HEK293T (cell line): Measurements from ENCODE around the gene WDR47.
A peak's percentile ranks its signal among the peaks of the same experiment; 100 is the strongest.

Source experiments
- CTCF ChIA-PET: fragments of 350-600 bp; formaldehyde crosslinking; extraction: SDS; loops from one replicate; lab custom pipeline; 2021; ENCODE audit warnings: antibody characterized with exemption, inconsistent platforms; lab: Yijun Ruan, JAX
- POLR2A ChIA-PET: fragments of 350-600 bp; formaldehyde crosslinking; extraction: SDS; loops from one replicate; lab custom pipeline; 2020; ENCODE audit warnings: antibody characterized with exemption, inconsistent platforms; lab: Yijun Ruan, JAX
- DNase-seq: peaks from one replicate; pipeline ENCODE4 v3.0.0; 2012; ENCODE audit warnings: mixed read lengths; ENCODE audit errors: extremely low spot score
- ARNT ChIP-seq: fragments of 450-650 bp; IDR thresholded peaks from 2 replicates; pipeline ENCODE4 v1.6.1; 2017; ENCODE audit warnings: mild to moderate bottlenecking
- BHLHE40 ChIP-seq: fragments of 450-650 bp; IDR thresholded peaks from 2 replicates; pipeline ENCODE4 v1.6.1; 2016; ENCODE audit warnings: mild to moderate bottlenecking, moderate library complexity, borderline replicate concordance
- CTBP1 ChIP-seq: fragments of 450-650 bp; IDR thresholded peaks from 2 replicates; pipeline ENCODE4 v1.6.1; 2016; ENCODE audit warnings: borderline replicate concordance
- ELF4 ChIP-seq: fragments of 450-650 bp; IDR thresholded peaks from 2 replicates; pipeline ENCODE4 v1.6.1; 2017; ENCODE audit warnings: antibody characterized with exemption
- FOXA1 ChIP-seq: fragments of 450-650 bp; IDR thresholded peaks from 2 replicates; pipeline ENCODE4 v1.6.1; 2016; ENCODE audit warnings: mild to moderate bottlenecking
- FOXK2 ChIP-seq: fragments of 450-650 bp; IDR thresholded peaks from 2 replicates; pipeline ENCODE4 v1.6.1; 2016; ENCODE audit warnings: mild to moderate bottlenecking
- FOXM1 ChIP-seq: fragments of 450-650 bp; IDR thresholded peaks from 2 replicates; pipeline ENCODE4 v1.6.1; 2017; ENCODE audit warnings: mild to moderate bottlenecking, borderline replicate concordance
- HDGF ChIP-seq: fragments of 450-650 bp; IDR thresholded peaks from 2 replicates; pipeline ENCODE4 v1.6.1; 2017; ENCODE audit warnings: antibody characterized with exemption, borderline replicate concordance
- L3MBTL2 ChIP-seq: fragments of 450-650 bp; conservative IDR thresholded peaks from 2 replicates; pipeline ENCODE4 v1.6.1; 2016; ENCODE audit warnings: mild to moderate bottlenecking
- LEF1 ChIP-seq: fragments of 450-650 bp; IDR thresholded peaks from 2 replicates; pipeline ENCODE4 v1.6.1; 2017; ENCODE audit warnings: mild to moderate bottlenecking, borderline replicate concordance
- NFRKB ChIP-seq: fragments of 450-650 bp; IDR thresholded peaks from 2 replicates; pipeline ENCODE4 v1.6.1; 2016; ENCODE audit warnings: mild to moderate bottlenecking, moderate library complexity
- SP1 ChIP-seq: fragments of 450-650 bp; IDR thresholded peaks from 2 replicates; pipeline ENCODE4 v1.6.1; 2017
- SUZ12 ChIP-seq: fragments of 450-650 bp; IDR thresholded peaks from 2 replicates; pipeline ENCODE4 v1.6.1; 2016; ENCODE audit warnings: mild to moderate bottlenecking
- TARDBP ChIP-seq: fragments of 450-650 bp; IDR thresholded peaks from 2 replicates; pipeline ENCODE4 v1.6.1; 2016
- ZNF384 ChIP-seq: fragments of 450-650 bp; IDR thresholded peaks from 2 replicates; pipeline ENCODE4 v1.6.1; 2016
- TF ChIP-seq, protein P1 (sequence below): fragments of 450-650 bp; IDR thresholded peaks from 2 replicates; pipeline ENCODE4 v1.6.1; 2016

The WDR47 gene

DNA sequence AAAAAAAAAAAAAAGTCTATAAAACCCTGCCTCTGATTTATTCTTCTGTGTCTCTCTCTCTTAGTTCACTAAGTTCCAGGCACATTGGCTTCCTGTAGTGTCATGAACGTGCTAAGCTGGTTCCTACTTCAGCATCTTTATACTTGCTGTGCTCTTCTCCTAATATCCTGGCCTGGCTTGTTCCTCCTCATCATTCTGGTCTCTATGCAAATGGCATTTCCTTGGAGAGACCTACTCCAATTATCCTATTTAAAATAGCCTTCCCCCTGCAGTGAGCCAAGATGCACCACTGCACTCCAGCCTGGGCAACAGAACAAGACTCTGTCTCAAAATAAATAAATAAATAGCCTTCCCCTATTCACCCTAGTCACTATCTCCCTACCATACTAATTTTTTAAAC is 69.0 kb downstream of the WDR47 start:
- TF ChIP-seq TARDBP (no peak), LEF1 (no peak), BHLHE40 (no peak), ARNT (no peak), L3MBTL2 (no peak)
- ChIA-PET CTCF (no interaction called here), POLR2A (no interaction called here)

GRCh38 chr1:108969346-108969745 is 72.6 kb downstream of the WDR47 start:
- no peak for TF ChIP-seq LEF1
- TF ChIP-seq NFRKB = no peak
- TF ChIP-seq, protein P1, sequence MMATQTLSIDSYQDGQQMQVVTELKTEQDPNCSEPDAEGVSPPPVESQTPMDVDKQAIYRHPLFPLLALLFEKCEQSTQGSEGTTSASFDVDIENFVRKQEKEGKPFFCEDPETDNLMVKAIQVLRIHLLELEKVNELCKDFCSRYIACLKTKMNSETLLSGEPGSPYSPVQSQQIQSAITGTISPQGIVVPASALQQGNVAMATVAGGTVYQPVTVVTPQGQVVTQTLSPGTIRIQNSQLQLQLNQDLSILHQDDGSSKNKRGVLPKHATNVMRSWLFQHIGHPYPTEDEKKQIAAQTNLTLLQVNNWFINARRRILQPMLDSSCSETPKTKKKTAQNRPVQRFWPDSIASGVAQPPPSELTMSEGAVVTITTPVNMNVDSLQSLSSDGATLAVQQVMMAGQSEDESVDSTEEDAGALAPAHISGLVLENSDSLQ = no peak
- no peak for TF ChIP-seq ZNF384
- TF ChIP-seq BHLHE40 = no peak
- no peak for TF ChIP-seq CTBP1
- TF ChIP-seq ELF4 = no peak
- TF ChIP-seq FOXA1 = no peak
- TF ChIP-seq SUZ12 = no peak
- TF ChIP-seq FOXM1 = no peak
- no peak for TF ChIP-seq TARDBP
- TF ChIP-seq HDGF = no peak
- no peak for TF ChIP-seq ARNT
- TF ChIP-seq L3MBTL2 = no peak
- TF ChIP-seq FOXK2 = no peak
- no peak for TF ChIP-seq SP1
- DNase-seq = no peak
- ChIA-PET CTCF (interaction anchor here (0.7 kb wide), 1 partner anchor 113 kb away, joined by 3 read pairs; no protein-coding TSS in a partner anchor), POLR2A (interaction anchor here (1.2 kb wide), 1 partner anchor 73 kb away, joined by 4 read pairs; the partner anchor contains the start of gene WDR47)

More for the DNA sequence above, 69.0 kb downstream of the WDR47 start:
- no peak for DNase-seq

DNA sequence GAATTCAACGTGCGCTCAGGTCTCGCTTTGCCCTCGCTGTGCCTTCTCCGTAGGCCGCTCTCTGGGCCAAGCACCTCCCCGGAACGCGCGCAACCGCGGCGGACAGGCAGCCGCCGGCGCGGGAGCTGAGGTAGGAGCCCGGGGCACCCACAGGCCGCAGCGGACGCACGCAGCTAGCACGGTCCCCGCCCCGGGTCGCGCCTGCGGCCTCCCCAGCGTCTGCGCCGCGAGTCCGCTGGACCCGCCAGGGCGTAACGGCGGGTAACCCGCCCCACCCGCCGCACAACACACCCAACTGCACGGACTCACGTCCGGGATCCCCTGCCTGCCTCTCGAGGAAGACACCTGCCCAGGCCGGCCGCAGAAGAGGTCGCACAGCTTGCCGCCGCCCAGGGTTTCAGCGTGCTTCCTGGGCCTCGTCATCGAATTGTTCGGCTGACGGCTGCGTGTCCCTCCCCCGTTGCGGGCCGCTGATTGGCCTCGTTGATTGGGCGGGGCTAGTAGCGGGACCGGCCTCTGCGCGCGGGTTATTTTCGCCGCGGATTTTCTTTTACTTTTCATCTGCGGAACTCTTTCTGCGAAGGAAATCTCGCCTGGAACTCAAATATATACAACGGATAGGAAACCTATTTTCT is 78.7 kb downstream of the WDR47 start, which contains the start of gene CLCC1:
CLCC1 (minus strand) TSS at position 433 of the 635 bp plus-strand sequence. CDS start 13,047 bp downstream, outside the sequence.
- no peak for TF ChIP-seq TARDBP
- TF ChIP-seq FOXA1 = no peak
- TF ChIP-seq FOXK2 = no peak
- TF ChIP-seq L3MBTL2 = peak; percentile 96
- TF ChIP-seq SP1 = no peak
- TF ChIP-seq, protein P1 = peak; percentile 66; the same call in 1 of the 2 replicates
- ChIA-PET CTCF (interaction anchor here (0.7 kb wide), 1 partner anchor 461 kb away, joined by 3 read pairs; no protein-coding TSS in a partner anchor), POLR2A (interaction anchor here (0.9 to 1.6 kb wide), 7 partner anchors 12 to 271 kb away, joined by 3 to 11 read pairs (median 3); partner anchors contain the start of genes PRPF38B and TAF13)
- DNase-seq = peak; percentile 97

GRCh38 chr1:108962681-108963051 is 79.2 kb downstream of the WDR47 start:
- ChIA-PET POLR2A (interaction anchor here (0.9 to 1.6 kb wide), 7 partner anchors 11 to 271 kb away, joined by 3 to 11 read pairs (median 3); partner anchors contain the start of genes PRPF38B and TAF13), CTCF (interaction anchor here (0.7 kb wide), 1 partner anchor 462 kb away, joined by 3 read pairs; no protein-coding TSS in a partner anchor)
- no peak for DNase-seq
- TF ChIP-seq FOXA1 = no peak
- peak; percentile 54; the same call in 1 of the 2 replicates for TF ChIP-seq ZNF384
- no peak for TF ChIP-seq SUZ12

DNA sequence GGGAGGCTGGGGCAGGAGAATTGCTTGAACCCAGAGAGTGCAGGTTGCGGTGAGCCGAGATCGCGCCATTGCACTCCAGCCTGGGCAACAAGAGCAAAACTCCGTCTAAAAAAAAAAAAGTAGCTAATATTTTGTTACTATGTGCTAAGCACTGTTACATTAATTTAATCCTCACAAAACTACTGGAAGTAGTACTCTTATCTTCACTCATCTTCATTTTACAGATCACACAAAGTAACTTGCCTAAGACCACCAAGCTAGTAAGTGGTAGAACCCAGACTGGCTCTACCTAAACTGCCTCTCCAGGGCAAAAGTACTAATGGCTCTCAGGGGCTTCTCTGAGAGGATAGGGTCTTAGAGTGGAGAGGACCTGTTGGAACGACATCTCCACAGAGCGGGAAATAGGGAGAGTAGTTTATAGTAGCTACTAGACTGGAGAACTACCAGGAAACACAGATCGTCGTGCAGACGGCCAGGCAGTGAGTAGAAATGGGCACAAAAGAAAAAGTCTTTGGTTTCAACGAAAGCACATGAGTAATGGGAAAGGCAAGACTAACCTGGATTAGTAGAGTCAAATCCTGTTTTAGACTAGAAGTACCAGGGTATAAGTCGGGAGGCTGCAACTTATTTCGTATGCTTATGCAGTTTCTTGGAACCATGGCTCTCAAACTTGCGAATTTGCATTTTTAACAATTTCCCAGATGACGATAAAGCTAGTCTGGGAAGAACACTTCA is 80.0 kb downstream of the WDR47 start:
- TF ChIP-seq SP1 = no peak
- no peak for TF ChIP-seq NFRKB
- no peak for TF ChIP-seq L3MBTL2
- no peak for TF ChIP-seq SUZ12
- no peak for TF ChIP-seq FOXA1
- TF ChIP-seq, protein P1 = no peak
- TF ChIP-seq ARNT = no peak
- TF ChIP-seq HDGF = no peak
- no peak for TF ChIP-seq CTBP1
- no peak for TF ChIP-seq TARDBP
- CTCF ChIA-PET = interaction anchor here (0.6 kb wide), 2 partner anchors 52 to 449 kb away, joined by 3 read pairs; no protein-coding TSS in a partner anchor
- DNase-seq = no peak
- POLR2A ChIA-PET = interaction anchor here (1.1 to 1.6 kb wide), 4 partner anchors 15 to 270 kb away, joined by 3 to 5 read pairs (median 3); partner anchors contain the start of genes PRPF38B and TAF13

DNA sequence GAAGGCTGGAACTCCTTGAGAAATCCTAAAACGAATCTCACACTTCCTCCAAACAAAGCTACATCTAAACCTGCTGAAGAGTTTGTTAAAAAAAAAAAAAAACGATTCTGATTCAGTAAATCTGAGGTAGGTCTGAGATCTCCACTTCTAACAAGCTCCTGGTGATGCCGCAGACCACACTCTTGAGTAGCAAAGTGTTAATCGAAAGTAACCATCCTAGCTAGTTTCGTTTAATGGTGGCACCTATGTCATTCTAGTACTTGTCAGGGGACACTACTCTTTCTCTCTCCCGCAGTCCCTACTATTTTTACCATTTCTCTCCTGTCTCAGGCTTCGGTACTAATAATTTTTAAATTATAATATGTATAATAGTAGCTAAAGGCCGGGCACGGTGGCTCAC is 80.7 kb downstream of the WDR47 start:
- DNase-seq = no peak
- CTCF ChIA-PET = interaction anchor here (0.6 kb wide), 1 partner anchor 449 kb away, joined by 3 read pairs; no protein-coding TSS in a partner anchor
- TF ChIP-seq CTBP1 (no peak), NFRKB (no peak), FOXK2 (no peak), TARDBP (no peak), SP1 (no peak), L3MBTL2 (no peak), LEF1 (no peak), SUZ12 (no peak), HDGF (no peak), FOXA1 (no peak), ZNF384 (no peak), BHLHE40 (no peak), ELF4 (no peak)
- TF ChIP-seq, protein P1 = no peak
- POLR2A ChIA-PET = interaction anchor here (1.1 to 1.5 kb wide), 2 partner anchors 15 to 269 kb away, joined by 3 read pairs; partner anchors contain the start of gene PRPF38B
